ENCODE data around the gene TECPR1. TPM values are rescaled to one million over a fixed set of nuclear protein-coding genes. Genes with fewer than 3 reads are reported as not detected.

The TECPR1 gene
- total RNA-seq, 4 donors from 2014 or later: 33.8 to 74.1 (median 44.1) TPM

GRCh38 chr7:98235901-98236300 lies 16.1 kb downstream of the TECPR1 start:
- H3K9me3 ChIP-seq: no peaks in the 10 kb centered on the region
- no peaks in the 10 kb centered on the region for H3K4me1 ChIP-seq
- peaks cover 0 to 55% (median 0%) of the 10 kb centered on the region in 3 donors for H3K36me3 ChIP-seq
- H3K4me3 ChIP-seq: no peak overlapping the region
- no peaks in the 10 kb centered on the region for H3K27me3 ChIP-seq
- no peak for TF ChIP-seq CTCF (IDR thresholded peaks at IDR 0.05)
- no peak for TF ChIP-seq POLR2A (IDR thresholded peaks at IDR 0.05)
- H3K27ac ChIP-seq: no peak overlapping the region
- DNase-seq: no peak

- no peak overlapping the region for H3K4me3 ChIP-seq
- no peak for DNase-seq
- H3K4me1 ChIP-seq: no peaks in the 10 kb centered on the region
- no peaks in the 10 kb centered on the region for H3K27me3 ChIP-seq
- no peak overlapping the region for H3K27ac ChIP-seq
- peaks cover 0 to 51% (median 0%) of the 10 kb centered on the region in 3 donors for H3K36me3 ChIP-seq
- TF ChIP-seq CTCF (IDR thresholded peaks at IDR 0.05) (no peak), POLR2A (IDR thresholded peaks at IDR 0.05) (no peak)
- no peaks in the 10 kb centered on the region for H3K9me3 ChIP-seq
Measured at GRCh38 chr7:98234429-98235147, 17.4 kb downstream of the TECPR1 start.

- H3K4me3 ChIP-seq: no peak overlapping the region
- peaks cover 0 to 54% (median 0%) of the 10 kb centered on the region in 3 donors for H3K36me3 ChIP-seq
- no peak for DNase-seq
- H3K27me3 ChIP-seq: no peaks in the 10 kb centered on the region
- H3K9me3 ChIP-seq: no peaks in the 10 kb centered on the region
- H3K27ac ChIP-seq: no peak overlapping the region
- no peaks in the 10 kb centered on the region for H3K4me1 ChIP-seq
- TF ChIP-seq POLR2A (IDR thresholded peaks at IDR 0.05) (no peak), CTCF (IDR thresholded peaks at IDR 0.05) (no peak)
Measured at GRCh38 chr7:98233219-98234070, 18.6 kb downstream of the TECPR1 start.

- TF ChIP-seq CTCF (IDR thresholded peaks at IDR 0.05) (no peak), POLR2A (IDR thresholded peaks at IDR 0.05) (no peak)
- Histone ChIP-seq H3K27ac (no peak overlapping the region), H3K4me1 (no peaks in the 10 kb centered on the region), H3K36me3 (peaks cover 0 to 48% (median 0%) of the 10 kb centered on the region in 3 donors), H3K4me3 (no peak overlapping the region), H3K27me3 (no peaks in the 10 kb centered on the region), H3K9me3 (no peaks in the 10 kb centered on the region)
- DNase-seq: no peak
Measured at GRCh38 chr7:98232799-98233198, 19.2 kb downstream of the TECPR1 start.

GRCh38 chr7:98232263-98232585 lies 19.8 kb downstream of the TECPR1 start:
- DNase-seq: no peak
- Histone ChIP-seq H3K27ac (no peak overlapping the region), H3K36me3 (peaks cover 0 to 44% (median 0%) of the 10 kb centered on the region in 3 donors), H3K4me1 (no peaks in the 10 kb centered on the region), H3K27me3 (no peaks in the 10 kb centered on the region), H3K9me3 (no peaks in the 10 kb centered on the region), H3K4me3 (no peak overlapping the region)
- TF ChIP-seq POLR2A (IDR thresholded peaks at IDR 0.05): no peak
- TF ChIP-seq CTCF (IDR thresholded peaks at IDR 0.05): no peak
